ENCODE measurements around the gene SFI1.

DNA sequence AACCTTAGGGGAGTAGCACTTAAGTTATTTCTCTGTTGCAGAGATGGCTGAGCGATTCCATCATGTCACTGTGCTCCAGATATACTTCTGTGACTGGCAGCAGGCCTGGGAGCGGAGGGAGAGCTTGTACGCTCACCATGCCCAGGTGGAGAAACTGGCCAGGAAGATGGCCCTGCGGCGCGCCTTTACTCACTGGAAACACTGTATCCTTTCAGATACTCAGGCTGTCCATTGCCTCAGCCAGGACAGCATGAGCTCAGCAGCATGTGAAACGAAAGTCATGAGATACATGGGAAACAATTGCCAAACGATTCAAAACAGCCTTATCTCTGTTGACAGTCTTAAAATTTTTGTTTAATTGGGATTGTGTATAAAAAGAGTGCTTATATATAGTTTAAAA lies 78.9 kb downstream of the SFI1 start:
- TF ChIP-seq CTCF (conservative IDR thresholded peaks at IDR 0.05; ENCODE audit: low read depth, low read length) (no peak), EZH2 (IDR thresholded peaks at IDR 0.05; ENCODE audit: borderline replicate concordance, low read depth, low read length, poor library complexity, severe bottlenecking) (no peak)
